ENCODE data around the gene CDKN2B-AS1.

DNA sequence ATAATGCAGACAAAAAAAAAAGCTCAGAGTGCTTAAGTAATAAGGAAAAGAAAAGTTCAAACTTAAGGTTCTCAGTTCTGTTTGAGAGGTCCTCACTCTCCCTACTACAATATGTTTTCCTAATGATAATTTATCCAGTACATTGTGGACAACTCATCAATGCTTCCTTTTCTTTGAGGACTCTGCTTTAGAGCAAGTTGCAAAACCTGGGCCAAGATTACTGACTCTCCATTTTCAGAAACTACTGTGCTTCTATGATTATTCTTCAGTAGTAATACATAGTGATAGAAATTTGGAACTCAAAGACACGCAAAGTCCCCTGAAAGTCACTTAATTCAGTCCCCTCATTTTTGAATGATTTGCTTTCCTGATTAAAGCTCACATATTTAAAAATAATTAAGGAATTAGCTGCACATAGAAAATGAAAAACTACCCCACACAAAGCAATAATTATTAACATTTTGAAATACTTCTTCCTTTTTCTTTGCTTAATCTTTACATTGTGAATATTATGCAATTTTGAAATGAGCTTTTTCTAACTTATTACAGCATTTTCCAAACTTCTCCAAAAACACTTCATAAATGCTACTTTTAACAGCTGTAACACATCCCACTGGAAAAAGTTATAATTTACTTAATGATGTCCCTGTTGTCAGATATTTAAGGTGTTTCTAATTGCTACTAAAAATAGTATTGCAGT lies 11.6 kb upstream of the CDKN2B-AS1 start:
- TF ChIP-seq, protein P1, sequence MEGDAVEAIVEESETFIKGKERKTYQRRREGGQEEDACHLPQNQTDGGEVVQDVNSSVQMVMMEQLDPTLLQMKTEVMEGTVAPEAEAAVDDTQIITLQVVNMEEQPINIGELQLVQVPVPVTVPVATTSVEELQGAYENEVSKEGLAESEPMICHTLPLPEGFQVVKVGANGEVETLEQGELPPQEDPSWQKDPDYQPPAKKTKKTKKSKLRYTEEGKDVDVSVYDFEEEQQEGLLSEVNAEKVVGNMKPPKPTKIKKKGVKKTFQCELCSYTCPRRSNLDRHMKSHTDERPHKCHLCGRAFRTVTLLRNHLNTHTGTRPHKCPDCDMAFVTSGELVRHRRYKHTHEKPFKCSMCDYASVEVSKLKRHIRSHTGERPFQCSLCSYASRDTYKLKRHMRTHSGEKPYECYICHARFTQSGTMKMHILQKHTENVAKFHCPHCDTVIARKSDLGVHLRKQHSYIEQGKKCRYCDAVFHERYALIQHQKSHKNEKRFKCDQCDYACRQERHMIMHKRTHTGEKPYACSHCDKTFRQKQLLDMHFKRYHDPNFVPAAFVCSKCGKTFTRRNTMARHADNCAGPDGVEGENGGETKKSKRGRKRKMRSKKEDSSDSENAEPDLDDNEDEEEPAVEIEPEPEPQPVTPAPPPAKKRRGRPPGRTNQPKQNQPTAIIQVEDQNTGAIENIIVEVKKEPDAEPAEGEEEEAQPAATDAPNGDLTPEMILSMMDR (IDR thresholded peaks at IDR 0.05), result no peak
- TF ChIP-seq POLR2A (IDR thresholded peaks at IDR 0.05), result no peak
